ENCODE data around the gene COL23A1. TPM values are rescaled to one million over a fixed set of nuclear protein-coding genes. Genes with fewer than 3 reads are reported as not detected.

COL23A1 gene
- total RNA-seq, 4 donors from 2014 or later, result 0.93 to 4.6 (median 2.4) TPM

GRCh38 chr5:178433273-178433775 lies 156.9 kb downstream of the COL23A1 start:
- Histone ChIP-seq H3K4me1 (peaks cover 0 to 23% (median 0%) of the 10 kb centered on the region in 3 donors), H3K4me3 (no peak overlapping the region), H3K27ac (peak overlapping the region in 1 of 4 donors; percentile 23), H3K27me3 (no peaks in the 10 kb centered on the region), H3K36me3 (no peaks in the 10 kb centered on the region), H3K9me3 (peaks cover 0 to 7% (median 0%) of the 10 kb centered on the region in 3 donors)
- ATAC-seq, result no peak
- WGBS, 2 donors (ENCODE audit: low coverage in 1 of 2), result 80% methylated on average over 1 to 7 of the region's 7 CpGs
- no peak for TF ChIP-seq POLR2A (IDR thresholded peaks at IDR 0.05)
- TF ChIP-seq, protein P1, sequence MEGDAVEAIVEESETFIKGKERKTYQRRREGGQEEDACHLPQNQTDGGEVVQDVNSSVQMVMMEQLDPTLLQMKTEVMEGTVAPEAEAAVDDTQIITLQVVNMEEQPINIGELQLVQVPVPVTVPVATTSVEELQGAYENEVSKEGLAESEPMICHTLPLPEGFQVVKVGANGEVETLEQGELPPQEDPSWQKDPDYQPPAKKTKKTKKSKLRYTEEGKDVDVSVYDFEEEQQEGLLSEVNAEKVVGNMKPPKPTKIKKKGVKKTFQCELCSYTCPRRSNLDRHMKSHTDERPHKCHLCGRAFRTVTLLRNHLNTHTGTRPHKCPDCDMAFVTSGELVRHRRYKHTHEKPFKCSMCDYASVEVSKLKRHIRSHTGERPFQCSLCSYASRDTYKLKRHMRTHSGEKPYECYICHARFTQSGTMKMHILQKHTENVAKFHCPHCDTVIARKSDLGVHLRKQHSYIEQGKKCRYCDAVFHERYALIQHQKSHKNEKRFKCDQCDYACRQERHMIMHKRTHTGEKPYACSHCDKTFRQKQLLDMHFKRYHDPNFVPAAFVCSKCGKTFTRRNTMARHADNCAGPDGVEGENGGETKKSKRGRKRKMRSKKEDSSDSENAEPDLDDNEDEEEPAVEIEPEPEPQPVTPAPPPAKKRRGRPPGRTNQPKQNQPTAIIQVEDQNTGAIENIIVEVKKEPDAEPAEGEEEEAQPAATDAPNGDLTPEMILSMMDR (IDR thresholded peaks at IDR 0.05), result no peak
- no peak for TF ChIP-seq EP300 (IDR thresholded peaks at IDR 0.05)
- no peak for TF ChIP-seq POLR2AphosphoS5 (IDR thresholded peaks at IDR 0.05)

GRCh38 chr5:178432421-178433272 lies 157.5 kb downstream of the COL23A1 start:
- peaks cover 0 to 27% (median 0%) of the 10 kb centered on the region in 3 donors for H3K4me1 ChIP-seq
- H3K27me3 ChIP-seq, result no peaks in the 10 kb centered on the region
- H3K4me3 ChIP-seq, result no peak overlapping the region
- no peak for ATAC-seq
- H3K9me3 ChIP-seq, result peaks cover 0 to 7% (median 0%) of the 10 kb centered on the region in 3 donors
- 66 to 85% methylated on average over 4 to 5 of the region's 12 CpGs for WGBS, 2 donors (ENCODE audit: low coverage in 1 of 2)
- H3K36me3 ChIP-seq, result no peaks in the 10 kb centered on the region
- peak overlapping the region in 1 of 4 donors; percentile 5 for H3K27ac ChIP-seq
- TF ChIP-seq EP300 (IDR thresholded peaks at IDR 0.05), result no peak
- no peak for TF ChIP-seq POLR2A (IDR thresholded peaks at IDR 0.05)
- TF ChIP-seq, protein P1 (IDR thresholded peaks at IDR 0.05), result no peak
- TF ChIP-seq POLR2AphosphoS5 (IDR thresholded peaks at IDR 0.05), result no peak

- Histone ChIP-seq H3K4me3 (no peak overlapping the region), H3K4me1 (peaks cover 0 to 27% (median 0%) of the 10 kb centered on the region in 3 donors), H3K27ac (no peak overlapping the region), H3K27me3 (no peaks in the 10 kb centered on the region), H3K9me3 (peaks cover 0 to 7% (median 0%) of the 10 kb centered on the region in 3 donors), H3K36me3 (no peaks in the 10 kb centered on the region)
- no peak for TF ChIP-seq EP300 (IDR thresholded peaks at IDR 0.05)
- TF ChIP-seq POLR2AphosphoS5 (IDR thresholded peaks at IDR 0.05), result no peak
- TF ChIP-seq, protein P1 (IDR thresholded peaks at IDR 0.05), result no peak
- TF ChIP-seq POLR2A (IDR thresholded peaks at IDR 0.05), result no peak
- ATAC-seq, result no peak
- 78 to 90% methylated on average over 5 of the region's 5 CpGs for WGBS, 2 donors (ENCODE audit: low coverage in 1 of 2)
These were observed 158.4 kb downstream of the COL23A1 start for GRCh38 chr5:178431782-178432165.

DNA sequence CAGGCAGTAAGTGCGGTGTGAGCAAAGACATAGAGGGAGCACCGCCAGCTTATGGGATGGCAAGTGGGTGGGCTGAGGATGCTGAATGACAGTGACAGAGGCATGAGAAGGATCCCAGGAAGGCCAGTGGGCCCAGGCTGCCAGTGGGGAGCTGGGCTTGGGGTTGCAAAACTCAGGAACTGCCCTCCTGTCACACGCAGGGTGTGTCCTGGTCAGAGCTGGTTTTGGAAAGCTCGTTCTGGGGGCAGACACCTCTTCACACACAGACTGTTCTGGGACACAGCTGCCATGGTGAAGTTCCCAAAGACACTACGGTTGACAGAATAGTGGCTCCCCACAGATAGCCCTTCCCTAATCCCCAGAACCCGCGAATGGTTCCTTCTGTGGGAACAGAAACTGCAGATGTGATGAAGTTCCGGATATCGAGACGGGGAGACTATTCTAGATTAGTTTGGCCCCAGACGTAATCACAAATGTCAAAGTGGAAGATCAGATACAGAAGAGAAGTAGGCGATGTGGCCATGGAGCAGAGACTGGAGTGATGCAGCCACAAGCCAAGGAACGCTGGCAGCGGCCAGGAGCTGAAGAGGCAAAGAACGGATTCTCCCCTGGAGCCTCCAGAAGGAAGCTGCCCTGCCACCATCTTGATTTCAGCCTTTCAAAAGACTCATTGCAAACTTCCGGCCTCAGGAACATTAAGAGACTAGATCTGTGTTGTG lies 159.0 kb downstream of the COL23A1 start:
- Histone ChIP-seq H3K27ac (no peak overlapping the region), H3K36me3 (no peaks in the 10 kb centered on the region), H3K27me3 (no peaks in the 10 kb centered on the region), H3K4me3 (no peak overlapping the region), H3K9me3 (peaks cover 0 to 7% (median 0%) of the 10 kb centered on the region in 3 donors), H3K4me1 (peaks cover 0 to 27% (median 0%) of the 10 kb centered on the region in 3 donors)
- no peak for ATAC-seq
- TF ChIP-seq EP300 (IDR thresholded peaks at IDR 0.05), result no peak
- no peak for TF ChIP-seq POLR2AphosphoS5 (IDR thresholded peaks at IDR 0.05)
- WGBS, 2 donors (ENCODE audit: low coverage in 1 of 2), result 95 to 100% methylated on average over 1 to 7 of the region's 16 CpGs

Data from gastroesophageal sphincter (tissue), 4 donors.